GM12872 (cell line): ENCODE measurements around the gene COL17A1.

Experiments
- TF ChIP-seq, protein P1 (sequence below): IDR thresholded peaks from 3 replicates; pipeline ENCODE4 v1.5.1; 2011; ENCODE audit warnings: low read depth, mild to moderate bottlenecking, low read length, moderate library complexity; ENCODE audit not compliant: insufficient read depth

Gene COL17A1

DNA sequence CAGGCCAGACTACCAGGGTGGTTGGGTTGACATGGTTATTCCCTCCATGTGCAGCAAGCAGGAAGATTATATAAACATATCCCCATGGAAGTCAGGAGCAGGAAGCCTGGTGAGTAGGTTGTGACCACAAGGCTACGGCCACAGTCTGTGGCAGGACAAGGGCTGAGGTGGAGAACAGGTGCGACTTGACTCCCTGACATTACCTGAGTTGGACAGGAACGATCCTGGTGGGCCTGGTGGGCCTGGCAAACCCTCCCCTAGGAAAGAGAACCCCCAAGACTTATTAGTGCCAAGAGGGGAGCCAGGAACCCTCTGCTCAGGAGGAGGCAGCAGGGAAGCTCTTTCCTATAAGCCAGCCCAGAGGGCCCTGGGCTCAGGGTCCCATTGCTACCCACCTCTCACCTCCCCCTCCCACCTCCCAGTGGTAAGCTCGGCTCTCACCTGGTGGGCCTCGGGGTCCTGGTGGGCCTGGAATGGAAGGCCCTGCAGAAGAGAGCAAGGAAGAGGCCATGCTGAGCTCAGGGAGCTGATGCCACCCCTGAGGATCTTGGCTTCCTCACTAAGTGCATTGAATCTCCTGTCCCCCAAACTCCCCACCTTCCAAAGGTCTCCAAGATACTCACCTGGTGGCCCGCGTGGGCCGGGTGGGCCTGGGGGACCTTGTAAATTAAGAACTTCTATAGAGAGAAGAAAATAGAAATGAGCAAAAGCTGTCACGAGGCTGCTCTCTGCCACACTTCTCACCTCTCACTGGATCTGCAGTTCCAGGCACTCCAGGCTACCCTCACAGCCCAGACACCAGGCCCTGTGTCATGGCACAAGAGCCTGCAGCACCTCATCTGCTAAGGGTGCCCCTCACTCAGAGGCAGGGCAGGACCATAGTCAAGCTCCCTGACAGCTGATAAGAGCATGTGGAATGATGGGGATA lies 44.6 kb downstream of the COL17A1 start:
- TF ChIP-seq, protein P1, sequence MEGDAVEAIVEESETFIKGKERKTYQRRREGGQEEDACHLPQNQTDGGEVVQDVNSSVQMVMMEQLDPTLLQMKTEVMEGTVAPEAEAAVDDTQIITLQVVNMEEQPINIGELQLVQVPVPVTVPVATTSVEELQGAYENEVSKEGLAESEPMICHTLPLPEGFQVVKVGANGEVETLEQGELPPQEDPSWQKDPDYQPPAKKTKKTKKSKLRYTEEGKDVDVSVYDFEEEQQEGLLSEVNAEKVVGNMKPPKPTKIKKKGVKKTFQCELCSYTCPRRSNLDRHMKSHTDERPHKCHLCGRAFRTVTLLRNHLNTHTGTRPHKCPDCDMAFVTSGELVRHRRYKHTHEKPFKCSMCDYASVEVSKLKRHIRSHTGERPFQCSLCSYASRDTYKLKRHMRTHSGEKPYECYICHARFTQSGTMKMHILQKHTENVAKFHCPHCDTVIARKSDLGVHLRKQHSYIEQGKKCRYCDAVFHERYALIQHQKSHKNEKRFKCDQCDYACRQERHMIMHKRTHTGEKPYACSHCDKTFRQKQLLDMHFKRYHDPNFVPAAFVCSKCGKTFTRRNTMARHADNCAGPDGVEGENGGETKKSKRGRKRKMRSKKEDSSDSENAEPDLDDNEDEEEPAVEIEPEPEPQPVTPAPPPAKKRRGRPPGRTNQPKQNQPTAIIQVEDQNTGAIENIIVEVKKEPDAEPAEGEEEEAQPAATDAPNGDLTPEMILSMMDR: no peak

DNA sequence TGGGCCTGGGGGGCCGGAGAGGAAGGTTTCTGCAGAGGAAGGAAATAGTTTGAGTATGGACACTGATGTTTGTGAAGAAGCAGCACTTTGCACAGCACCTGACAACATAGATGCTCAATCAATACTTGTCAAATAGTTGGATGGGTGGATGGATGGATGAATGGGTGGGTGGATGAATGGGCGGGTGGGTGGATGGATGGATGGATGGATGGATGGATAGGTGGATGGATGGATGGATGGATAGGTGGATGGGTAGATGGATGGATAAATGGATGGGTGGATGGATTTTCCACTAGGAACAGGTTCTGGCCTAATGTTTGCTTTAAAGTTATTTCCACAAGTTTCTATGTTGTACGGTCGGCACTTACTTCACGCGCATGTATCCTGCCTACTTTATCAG lies 45.3 kb downstream of the COL17A1 start:
- TF ChIP-seq, protein P1: no peak

DNA sequence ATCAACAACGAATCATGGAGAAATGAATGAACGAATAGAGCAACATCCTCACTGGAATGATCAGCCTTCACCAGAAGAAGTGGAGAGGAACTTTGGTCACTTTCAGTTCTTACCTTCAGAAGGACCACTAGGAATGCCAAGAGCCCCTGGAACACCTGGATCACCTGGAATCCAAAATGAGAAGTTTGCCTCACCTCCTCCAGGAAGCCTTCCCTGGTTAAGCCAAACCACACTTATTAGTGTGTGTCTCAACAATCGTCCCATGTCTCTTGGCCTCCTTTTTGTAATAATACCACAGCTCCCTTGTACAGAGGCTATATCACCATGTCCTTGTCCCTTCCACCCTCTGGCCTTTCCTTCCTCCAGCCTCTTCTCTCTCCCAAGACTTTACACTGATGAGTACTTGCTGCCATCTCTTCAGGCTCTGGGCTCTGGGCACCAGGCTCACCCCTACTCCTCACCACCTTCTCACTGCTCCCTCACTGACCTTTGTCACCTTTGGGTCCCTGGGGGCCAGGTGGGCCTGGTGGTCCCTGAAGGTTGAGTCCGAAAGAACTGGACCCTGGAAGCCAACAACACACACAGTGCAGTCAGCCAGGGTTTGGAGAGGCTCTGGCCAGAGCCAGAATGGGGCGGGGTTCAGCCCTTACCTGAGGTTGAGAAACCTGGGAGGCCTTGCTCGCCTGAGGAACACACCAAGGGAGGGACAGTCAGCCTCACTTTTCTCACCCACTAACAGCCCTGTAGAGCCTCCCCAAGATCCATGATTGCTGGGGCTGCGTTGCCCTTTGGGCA lies 46.5 kb downstream of the COL17A1 start:
- TF ChIP-seq, protein P1: no peak

DNA sequence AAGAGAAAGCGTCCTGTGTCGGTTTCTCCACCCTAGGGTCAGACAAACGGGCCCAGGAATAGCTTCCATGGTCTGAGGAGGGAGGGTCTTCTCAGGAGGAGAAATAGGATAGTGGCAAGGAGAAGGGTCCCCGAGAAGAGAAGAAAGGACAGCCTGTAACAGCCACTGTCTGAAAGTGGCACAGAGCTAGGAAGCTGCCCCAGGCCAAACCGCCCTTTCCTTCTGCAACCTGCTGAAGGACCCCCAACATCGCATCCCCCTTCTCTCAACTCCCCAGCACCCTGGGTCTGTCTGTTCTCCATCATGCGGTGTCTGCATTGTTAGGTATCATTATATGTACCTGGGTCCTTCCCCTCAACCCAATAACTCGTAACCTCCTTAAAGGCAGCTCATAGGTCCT lies 47.1 kb downstream of the COL17A1 start:
- TF ChIP-seq, protein P1: no peak

DNA sequence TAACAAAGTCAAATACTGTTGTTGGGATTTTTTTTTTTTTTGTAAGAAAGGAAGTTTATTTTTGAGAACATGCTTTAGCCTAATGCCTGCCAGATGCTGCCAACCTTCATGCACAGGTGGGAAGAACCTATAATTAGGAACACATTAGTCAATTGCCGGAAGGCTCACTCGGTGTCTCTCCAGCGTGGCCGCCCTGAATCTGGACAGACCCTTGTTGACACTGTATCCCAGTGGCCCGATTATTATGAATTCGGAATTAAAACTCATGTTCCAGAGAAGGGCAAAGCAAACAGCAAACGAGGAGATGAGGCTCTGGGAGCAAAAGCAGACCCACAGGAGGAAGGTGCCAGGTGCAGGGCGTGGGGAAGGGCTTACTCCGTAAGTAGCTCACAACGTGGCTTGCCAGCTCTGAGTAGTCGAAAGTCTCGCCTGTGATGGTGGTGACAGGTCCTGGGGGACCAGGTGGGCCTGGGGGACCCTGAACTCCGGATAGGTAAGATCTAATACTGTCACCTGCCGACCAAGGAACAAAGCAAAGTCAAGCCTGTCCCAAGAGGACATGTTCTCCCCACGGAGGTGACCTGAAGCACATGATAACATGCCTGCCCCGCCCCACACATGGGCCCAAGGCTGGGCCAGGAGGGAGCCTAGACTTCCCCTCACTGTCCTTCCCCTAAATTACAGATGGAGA lies 48.3 kb downstream of the COL17A1 start:
- TF ChIP-seq, protein P1: no peak

DNA sequence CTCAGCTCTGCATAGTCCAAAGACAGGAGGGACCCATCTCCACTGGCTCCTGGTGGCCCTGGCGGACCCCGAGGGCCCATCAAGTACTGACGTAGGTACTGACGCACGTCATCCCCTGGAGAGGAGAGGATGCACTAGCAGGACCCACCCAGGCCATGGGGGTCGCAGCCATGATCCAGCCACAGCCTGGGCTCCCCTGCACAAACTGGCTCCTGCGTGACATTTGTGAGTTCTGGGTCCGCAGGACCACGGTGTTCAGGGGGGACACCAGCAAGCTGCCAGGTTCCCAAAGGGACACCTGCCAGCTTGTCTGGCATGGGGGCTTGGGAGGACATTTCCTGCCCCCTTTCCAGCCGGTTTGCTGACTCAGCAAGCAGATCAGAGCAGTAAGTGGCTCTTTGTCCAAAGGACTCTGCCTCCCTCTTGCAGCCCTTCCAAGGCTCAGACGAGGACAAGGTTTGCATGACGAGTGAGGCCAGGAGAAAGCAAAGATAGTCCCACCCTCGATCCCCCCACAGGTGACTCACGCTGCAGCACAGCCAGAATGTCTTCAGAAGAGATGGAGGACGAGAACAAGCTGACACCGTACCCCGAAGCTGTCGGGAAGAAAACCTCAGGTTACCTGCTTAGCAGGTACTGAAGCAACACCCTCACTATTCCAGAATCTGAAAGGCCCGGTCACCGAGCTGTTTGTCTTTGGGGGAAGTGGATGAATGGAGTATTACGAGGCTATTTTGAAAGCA lies 49.0 kb downstream of the COL17A1 start:
- TF ChIP-seq, protein P1: no peak

DNA sequence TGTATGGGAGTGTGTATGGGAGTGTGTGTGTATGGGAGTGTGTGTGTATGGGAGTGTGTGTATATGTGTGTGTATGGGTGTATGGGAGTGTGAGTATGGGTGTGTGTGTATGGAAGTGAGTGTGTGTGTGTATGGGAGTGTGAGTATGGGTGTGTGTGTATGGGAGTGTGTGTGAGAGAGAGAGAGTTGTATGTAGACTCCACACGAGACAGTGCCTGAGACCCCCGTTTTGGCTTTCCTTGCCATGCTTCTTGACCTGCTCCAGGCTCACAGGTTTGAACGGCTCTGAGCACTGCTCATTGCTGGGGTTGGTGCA lies 49.7 kb downstream of the COL17A1 start:
- TF ChIP-seq, protein P1: no peak
